Activated T-cell treated with anti-CD3 and anti-CD28 coated beads for 48 hours (primary cell): ENCODE measurements around the gene BBLN.

Source experiments
- DNase-seq: peaks from one replicate; pipeline ENCODE4 v3.0.0-alpha.2; 2020; ENCODE audit warnings: low read depth

The BBLN gene

DNA sequence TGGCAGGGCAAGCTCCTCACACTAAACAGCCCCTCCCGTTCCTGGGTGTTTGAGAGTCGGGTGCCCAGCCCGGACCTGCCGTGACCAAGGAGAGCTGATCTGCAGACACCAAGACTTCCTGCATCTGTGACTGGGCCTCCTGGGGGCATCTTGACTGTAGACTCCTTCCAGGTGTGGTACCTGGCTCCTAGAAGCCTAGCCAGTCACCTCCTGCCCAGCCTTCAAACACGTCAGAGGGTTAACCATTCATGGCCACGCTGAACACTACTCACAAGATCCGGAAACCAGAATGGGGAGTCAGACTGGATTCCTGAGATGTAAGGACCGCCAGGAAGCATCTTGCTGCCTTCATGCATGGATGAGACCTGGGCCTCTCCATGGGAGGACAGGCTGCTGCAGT is 14.5 kb upstream of the BBLN start:
- DNase-seq: no peak

DNA sequence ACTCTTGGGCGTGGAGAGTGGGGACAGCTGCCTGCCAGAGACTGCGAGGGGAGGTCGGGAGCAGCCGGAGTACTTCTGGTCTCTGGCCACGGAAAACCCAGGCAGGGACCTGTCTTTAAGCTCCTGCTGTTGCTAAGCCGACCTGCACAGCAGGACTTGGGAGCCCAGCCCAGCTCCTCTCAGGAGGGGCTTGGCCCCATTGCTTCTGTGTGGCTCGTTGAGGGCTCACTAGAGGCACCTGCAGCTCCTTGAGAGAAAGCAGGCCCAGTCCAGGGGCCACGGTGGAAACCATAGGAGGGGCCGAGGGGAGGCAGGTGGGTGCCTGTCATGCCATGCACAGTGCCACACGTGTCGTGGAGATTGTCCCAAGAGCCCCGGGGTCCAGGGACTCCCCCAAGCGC is 14.1 kb upstream of the BBLN start:
- no peak for DNase-seq

DNA sequence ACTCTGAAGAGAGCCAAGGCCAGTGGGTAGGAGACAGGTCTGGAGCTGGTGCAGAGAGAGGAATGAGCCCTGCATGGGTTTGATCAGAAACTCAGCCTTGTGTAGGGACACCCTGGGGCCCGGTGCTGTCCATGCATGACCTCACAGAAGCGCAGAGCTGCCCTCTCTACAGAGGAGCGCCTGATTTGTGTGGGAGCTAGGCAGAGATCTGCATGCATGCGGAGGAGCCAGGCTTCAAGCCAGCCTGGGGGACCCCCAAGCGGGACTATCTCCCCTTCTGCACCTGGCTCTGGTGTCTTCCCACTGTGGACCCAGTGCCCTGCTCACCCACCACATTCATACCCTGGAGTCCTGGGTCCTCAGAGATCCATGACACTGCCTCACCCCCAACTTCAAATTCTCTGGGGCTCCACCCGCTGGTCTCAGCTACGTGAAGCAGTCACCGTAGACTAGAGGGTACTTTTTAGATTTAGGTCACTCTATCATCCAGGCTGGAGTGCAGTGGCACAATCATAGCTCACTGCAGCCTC is 13.4 kb upstream of the BBLN start:
- no peak for DNase-seq

GRCh38 chr9:128148509-128149000 is 11.5 kb upstream of the BBLN start:
- DNase-seq: no peak

DNA sequence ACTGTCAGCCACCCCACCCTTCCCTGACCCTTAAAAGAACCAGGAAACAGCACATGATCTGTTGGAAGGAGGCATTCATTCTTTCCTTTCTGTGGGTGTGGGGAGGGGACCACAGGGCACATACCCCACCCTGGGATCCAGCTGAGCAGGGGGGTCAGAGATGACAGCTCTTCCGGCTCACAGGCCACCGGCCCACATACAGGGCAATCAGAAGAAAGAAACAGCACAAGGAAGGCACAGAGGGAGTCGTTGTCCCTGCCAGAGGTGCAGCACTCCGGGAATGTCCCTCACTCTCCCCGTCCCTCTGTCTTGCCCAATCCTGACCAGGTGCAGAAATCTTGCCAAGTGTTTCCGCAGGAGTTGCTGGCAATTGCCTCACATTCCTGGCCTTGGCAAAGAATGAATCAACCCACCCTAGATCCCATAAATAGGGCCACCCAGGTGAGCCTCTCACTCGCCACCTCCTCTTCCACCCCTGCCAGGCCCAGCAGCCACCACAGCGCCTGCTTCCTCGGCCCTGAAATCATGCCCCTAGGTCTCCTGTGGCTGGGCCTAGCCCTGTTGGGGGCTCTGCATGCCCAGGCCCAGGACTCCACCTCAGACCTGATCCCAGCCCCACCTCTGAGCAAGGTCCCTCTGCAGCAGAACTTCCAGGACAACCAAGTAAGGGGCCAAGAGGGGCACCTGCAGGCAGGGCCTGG is 10.9 kb upstream of the BBLN start, which contains the start of gene LCN2:
TSS of gene LCN2 (plus strand) at position 453 of the 701 bp plus-strand sequence. CDS start at position 526, 73 bp downstream.
- no peak for DNase-seq

- no peak for DNase-seq
Measured at GRCh38 chr9:128149951-128150593, 10.0 kb upstream of the BBLN start.

DNA sequence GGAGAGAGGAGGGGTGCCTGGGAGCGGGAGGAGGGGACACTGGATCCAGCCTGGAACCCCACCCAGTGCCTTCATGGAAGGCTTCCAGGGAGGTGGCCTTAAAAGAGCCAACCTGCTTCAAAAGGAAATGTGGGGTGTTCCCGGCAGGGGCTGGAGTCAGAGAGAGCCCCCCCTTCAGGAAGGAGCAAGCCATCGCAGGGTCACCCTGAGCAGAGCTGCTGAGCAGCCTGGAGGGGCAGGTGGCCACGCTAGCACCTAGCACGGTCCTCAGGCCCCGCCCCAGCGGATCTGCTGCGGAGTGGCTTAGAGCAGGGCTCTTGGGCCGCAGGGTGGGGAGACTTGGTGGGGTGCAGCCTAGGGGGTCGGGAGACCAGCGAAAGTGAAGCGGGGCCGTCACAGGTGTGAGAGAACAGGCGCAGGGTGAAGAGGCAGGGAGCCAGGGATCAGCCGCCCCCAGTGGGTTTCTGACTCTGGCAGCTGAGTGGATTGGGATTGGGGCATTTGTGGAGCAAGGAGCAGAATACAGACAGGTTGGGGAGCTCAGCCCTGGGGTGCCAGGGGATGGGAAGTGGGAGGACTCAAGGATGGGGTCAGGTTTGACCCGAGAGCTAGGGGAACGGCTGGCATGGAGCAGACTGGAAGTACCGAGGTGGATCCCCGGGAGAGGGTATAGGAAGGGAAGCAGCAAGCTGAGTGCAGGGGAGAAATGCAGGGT is 9.3 kb upstream of the BBLN start:
- DNase-seq: no peak

GRCh38 chr9:128151309-128152132 is 8.5 kb upstream of the BBLN start:
- DNase-seq: no peak

GRCh38 chr9:128152133-128153059 is 7.7 kb upstream of the BBLN start:
- DNase-seq: no peak

DNA sequence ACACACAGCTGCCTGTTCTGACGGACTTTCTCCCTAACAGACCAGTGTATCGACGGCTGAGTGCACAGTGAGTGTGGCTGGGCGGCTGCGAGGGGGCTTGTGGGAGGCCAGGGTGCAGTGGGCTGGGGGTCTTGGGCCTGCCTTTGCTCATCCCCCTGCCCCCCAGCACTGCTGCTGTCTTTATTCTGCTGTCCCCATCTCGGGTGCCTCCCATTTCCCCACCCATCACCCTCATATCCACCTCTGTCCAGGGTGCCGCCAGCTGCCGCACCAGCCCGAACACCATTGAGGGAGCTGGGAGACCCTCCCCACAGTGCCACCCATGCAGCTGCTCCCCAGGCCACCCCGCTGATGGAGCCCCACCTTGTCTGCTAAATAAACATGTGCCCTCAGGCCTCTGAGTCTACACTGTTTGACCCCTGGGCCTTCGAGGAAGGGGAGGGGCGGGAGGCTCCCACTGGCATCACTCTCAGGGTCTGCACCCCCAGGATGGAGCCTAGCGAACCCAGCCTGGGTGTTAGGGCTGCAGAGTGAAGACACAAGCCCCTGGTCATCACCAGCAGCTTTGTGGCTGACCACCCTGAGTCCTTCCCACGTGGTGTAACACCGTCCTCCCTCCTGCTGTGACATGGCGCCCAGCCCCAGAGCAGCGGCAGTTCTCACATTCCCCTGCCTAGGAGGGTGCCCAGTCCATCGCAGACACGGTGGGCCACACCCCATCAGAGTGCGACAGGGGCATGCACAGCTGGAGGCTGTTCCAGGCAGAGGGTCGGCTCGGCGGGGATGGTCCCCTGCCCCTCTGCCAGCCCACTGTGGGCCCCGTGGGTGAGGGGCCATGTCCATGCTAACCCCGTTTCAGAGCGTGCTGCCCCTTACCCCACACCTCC is 6.8 kb upstream of the BBLN start:
- no peak for DNase-seq

DNA sequence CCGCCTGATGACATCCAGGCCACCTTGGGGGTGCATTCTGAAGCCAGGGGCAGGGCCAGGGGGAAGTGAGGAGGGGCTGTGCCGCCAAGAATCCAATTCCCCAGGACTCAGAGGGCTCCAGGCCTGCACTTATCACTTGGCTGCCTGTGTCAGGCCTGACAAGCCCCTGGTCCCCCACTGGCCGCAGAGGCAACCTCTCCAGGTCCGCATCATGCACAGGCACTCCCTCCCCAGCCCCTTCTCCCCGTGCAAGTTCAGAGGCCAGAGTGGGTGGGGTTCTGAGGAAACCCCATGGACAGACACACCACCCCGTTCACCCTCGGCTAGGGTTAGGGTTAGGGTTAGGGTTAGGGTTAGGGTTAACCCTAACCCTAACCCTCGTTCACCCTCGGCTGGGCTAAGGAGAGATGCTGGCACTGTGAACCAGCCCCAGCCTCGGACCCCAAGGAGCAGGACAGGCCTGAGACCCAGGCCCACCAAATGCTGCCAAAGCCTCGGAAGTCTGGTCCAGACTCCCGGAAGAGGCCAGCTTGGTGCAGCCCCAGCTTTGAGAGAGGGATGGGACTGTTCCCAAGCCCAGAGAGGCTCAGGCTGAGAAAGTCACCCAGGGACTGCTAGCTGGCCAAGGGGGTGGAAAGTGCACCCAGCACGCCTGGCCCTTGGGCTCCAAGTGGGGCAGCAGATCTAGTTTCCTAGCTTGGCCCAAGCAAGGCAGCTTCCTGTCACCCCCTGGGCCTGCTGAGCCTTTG is 5.9 kb upstream of the BBLN start:
- DNase-seq: no peak

DNA sequence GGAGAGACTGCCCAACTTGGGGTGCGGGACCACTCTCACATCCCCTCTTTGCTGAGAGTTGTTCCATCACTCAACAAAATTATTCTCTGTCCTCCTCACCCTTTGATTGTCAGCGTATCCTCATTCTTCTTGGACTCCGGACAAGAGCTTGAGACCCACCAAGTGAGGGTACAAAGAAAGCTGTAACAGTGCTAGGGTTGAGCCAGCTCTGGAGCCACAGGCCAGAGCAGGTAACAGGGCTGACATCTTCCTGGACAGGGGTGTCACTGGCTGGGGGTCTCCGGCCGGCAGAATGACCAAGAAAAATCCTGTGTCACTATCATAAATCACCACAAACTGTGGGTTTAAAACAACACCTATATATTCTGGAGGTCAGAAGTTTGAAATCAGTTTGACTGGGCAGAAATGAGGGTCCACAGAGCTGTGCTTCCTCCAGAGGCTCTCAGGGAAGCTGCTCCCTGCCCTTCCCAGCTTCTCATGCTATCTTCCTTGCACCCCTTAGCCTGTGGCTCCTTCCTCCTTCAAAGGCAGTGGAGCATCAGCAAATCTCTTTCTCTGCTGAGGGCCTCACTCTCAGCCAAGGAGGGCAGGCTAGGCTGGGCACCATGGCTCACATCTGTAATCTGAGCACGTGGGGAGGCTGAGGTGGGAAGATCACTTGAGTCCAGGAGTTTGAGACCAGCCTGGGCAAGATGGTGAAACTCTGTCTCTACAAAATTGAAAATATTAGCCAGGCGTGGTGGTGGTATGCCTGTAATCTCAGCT is 4.1 kb upstream of the BBLN start:
- no peak for DNase-seq

DNA sequence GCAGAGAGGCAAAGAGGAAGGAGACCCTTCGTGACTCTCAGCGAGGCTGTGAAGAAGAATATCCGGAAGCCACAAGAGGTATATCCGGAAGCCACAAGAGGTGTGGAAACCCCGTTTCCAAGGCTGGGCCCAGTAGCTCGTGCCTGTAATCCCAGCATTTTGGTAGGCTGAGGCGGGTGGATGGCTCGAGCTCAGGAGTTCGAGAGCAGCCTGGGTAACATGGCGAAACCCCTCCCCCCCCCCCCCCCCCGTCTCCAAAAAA is 612 bp upstream of the BBLN start:
- DNase-seq: peak; percentile 18

DNA sequence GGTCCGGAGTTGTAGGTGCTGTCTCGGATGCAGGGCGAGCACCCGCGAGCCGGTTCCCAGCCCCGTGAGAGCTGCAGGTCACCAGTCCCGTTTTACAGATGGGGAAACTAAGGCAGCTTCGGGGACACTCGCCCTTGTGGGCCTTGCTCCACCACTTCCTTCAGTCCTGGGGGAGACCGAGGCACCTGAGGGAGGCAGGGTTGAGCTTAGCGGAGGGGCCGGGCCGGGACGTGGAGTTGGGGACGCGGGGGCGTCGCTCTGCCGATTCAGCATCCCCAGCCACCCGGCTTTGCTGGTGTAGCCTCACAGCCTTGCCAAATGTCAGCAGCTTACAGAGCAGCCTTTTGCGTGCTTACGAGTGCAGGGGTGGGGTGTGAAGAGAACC is 530 bp downstream of the BBLN start:
- DNase-seq: peak; percentile 48

GRCh38 chr9:128161215-128161902 is 1.3 kb downstream of the BBLN start:
- no peak for DNase-seq

GRCh38 chr9:128162215-128163026 is 2.4 kb downstream of the BBLN start:
- no peak for DNase-seq

DNA sequence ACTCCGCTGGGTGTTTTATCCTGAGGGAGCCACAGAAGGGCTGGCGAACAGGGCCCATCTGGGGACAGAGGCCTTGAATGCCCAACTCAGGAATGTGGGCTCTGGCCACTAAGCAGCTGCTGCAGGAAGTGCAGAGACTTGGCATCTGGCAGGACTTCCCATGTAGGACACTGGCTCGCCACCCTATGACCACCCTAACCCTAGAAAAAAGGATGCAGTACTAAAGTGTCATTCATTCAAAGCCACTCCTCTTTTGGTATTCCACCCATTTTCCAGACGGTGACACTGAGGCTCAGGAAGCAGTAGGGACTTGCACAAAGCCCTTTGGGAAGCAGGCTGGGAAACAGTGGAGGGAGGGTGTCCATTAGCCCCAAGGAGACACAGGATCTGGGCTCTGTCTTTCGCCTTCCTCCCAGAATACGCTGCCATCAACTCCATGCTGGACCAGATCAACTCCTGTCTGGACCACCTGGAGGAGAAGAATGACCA is 3.0 kb downstream of the BBLN start:
- no peak for DNase-seq
